ENCODE measurements around the gene BCL2L13.

DNA sequence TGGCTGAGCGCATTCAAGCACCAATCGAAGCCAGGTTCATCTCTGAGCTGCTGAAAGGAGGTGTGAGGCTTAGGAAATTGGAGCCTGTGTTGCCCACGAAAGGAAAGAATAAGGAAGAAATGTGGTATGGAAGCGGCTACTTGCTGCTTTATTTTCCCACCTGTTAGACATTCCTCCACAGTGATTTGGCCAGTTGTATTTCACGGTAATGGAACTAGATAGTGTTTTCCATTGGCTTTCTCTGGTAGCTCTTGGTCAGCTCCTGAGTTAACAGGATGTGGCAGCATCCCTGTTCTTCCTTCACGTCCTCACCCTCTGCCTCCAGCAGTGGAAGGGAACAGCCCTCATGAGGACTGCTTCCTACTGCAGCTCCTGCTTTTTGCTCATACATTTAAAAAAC is 91.0 kb downstream of the BCL2L13 start:
- TF ChIP-seq, protein P1, sequence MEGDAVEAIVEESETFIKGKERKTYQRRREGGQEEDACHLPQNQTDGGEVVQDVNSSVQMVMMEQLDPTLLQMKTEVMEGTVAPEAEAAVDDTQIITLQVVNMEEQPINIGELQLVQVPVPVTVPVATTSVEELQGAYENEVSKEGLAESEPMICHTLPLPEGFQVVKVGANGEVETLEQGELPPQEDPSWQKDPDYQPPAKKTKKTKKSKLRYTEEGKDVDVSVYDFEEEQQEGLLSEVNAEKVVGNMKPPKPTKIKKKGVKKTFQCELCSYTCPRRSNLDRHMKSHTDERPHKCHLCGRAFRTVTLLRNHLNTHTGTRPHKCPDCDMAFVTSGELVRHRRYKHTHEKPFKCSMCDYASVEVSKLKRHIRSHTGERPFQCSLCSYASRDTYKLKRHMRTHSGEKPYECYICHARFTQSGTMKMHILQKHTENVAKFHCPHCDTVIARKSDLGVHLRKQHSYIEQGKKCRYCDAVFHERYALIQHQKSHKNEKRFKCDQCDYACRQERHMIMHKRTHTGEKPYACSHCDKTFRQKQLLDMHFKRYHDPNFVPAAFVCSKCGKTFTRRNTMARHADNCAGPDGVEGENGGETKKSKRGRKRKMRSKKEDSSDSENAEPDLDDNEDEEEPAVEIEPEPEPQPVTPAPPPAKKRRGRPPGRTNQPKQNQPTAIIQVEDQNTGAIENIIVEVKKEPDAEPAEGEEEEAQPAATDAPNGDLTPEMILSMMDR (IDR thresholded peaks at IDR 0.05): no peak
- no peak for TF ChIP-seq POLR2A (IDR thresholded peaks at IDR 0.05)
- TF ChIP-seq POLR2AphosphoS5 (IDR thresholded peaks at IDR 0.05): no peak
